ENCODE results near the gene GAS2. TPM values are rescaled to one million over a fixed set of nuclear protein-coding genes. Genes with fewer than 3 reads are reported as not detected.

Gene GAS2
- total RNA-seq, 1 donor from 2014 or later, result 1.4 TPM

GRCh38 chr11:22787055-22787454 lies 120.6 kb downstream of the GAS2 start:
- DNase-seq (ENCODE audit: low spot score), result no peak
- no peak for TF ChIP-seq CTCF (IDR thresholded peaks at IDR 0.05; ENCODE audit: unreplicated experiment)
- no peak overlapping the region for H3K27ac Mint-ChIP-seq (ENCODE audit: unreplicated experiment)
- no peaks in the 10 kb centered on the region for H3K4me1 Mint-ChIP-seq (ENCODE audit: unreplicated experiment)
- H3K4me3 Mint-ChIP-seq (ENCODE audit: unreplicated experiment), result no peak overlapping the region
- H3K9me3 Mint-ChIP-seq (ENCODE audit: unreplicated experiment), result no peaks in the 10 kb centered on the region
- H3K27me3 Mint-ChIP-seq (ENCODE audit: unreplicated experiment), result peaks cover 2% of the 10 kb centered on the region
- no peaks in the 10 kb centered on the region for H3K36me3 Mint-ChIP-seq (ENCODE audit: low read depth, unreplicated experiment)

GRCh38 chr11:22787551-22788162 lies 121.2 kb downstream of the GAS2 start:
- Mint-ChIP-seq H3K4me3 (ENCODE audit: unreplicated experiment) (no peak overlapping the region), H3K36me3 (ENCODE audit: low read depth, unreplicated experiment) (no peaks in the 10 kb centered on the region), H3K27me3 (ENCODE audit: unreplicated experiment) (peaks cover 2% of the 10 kb centered on the region), H3K27ac (ENCODE audit: unreplicated experiment) (no peak overlapping the region), H3K4me1 (ENCODE audit: unreplicated experiment) (no peaks in the 10 kb centered on the region), H3K9me3 (ENCODE audit: unreplicated experiment) (no peaks in the 10 kb centered on the region)
- peak; percentile 86 for TF ChIP-seq CTCF (IDR thresholded peaks at IDR 0.05; ENCODE audit: unreplicated experiment)
- peak; percentile 15 for DNase-seq (ENCODE audit: low spot score)

- Mint-ChIP-seq H3K27ac (ENCODE audit: unreplicated experiment) (no peak overlapping the region), H3K9me3 (ENCODE audit: unreplicated experiment) (no peaks in the 10 kb centered on the region), H3K4me1 (ENCODE audit: unreplicated experiment) (no peaks in the 10 kb centered on the region), H3K36me3 (ENCODE audit: low read depth, unreplicated experiment) (no peaks in the 10 kb centered on the region), H3K27me3 (ENCODE audit: unreplicated experiment) (no peaks in the 10 kb centered on the region), H3K4me3 (ENCODE audit: unreplicated experiment) (no peak overlapping the region)
- no peak for DNase-seq (ENCODE audit: low spot score)
- TF ChIP-seq CTCF (IDR thresholded peaks at IDR 0.05; ENCODE audit: unreplicated experiment), result no peak
Measured at GRCh38 chr11:22792497-22792896, 126.1 kb downstream of the GAS2 start.

GRCh38 chr11:22795914-22796313 lies 129.5 kb downstream of the GAS2 start:
- Mint-ChIP-seq H3K9me3 (ENCODE audit: unreplicated experiment) (no peaks in the 10 kb centered on the region), H3K27me3 (ENCODE audit: unreplicated experiment) (peaks cover 1% of the 10 kb centered on the region), H3K36me3 (ENCODE audit: low read depth, unreplicated experiment) (no peaks in the 10 kb centered on the region), H3K27ac (ENCODE audit: unreplicated experiment) (no peak overlapping the region), H3K4me3 (ENCODE audit: unreplicated experiment) (no peak overlapping the region), H3K4me1 (ENCODE audit: unreplicated experiment) (no peaks in the 10 kb centered on the region)
- no peak for TF ChIP-seq CTCF (IDR thresholded peaks at IDR 0.05; ENCODE audit: unreplicated experiment)
- DNase-seq (ENCODE audit: low spot score), result no peak

GRCh38 chr11:22797047-22797446 lies 130.6 kb downstream of the GAS2 start:
- H3K4me3 Mint-ChIP-seq (ENCODE audit: unreplicated experiment), result no peak overlapping the region
- no peak for TF ChIP-seq CTCF (IDR thresholded peaks at IDR 0.05; ENCODE audit: unreplicated experiment)
- H3K27me3 Mint-ChIP-seq (ENCODE audit: unreplicated experiment), result peaks cover 1% of the 10 kb centered on the region
- no peaks in the 10 kb centered on the region for H3K36me3 Mint-ChIP-seq (ENCODE audit: low read depth, unreplicated experiment)
- H3K9me3 Mint-ChIP-seq (ENCODE audit: unreplicated experiment), result no peaks in the 10 kb centered on the region
- H3K4me1 Mint-ChIP-seq (ENCODE audit: unreplicated experiment), result no peaks in the 10 kb centered on the region
- no peak overlapping the region for H3K27ac Mint-ChIP-seq (ENCODE audit: unreplicated experiment)
- DNase-seq (ENCODE audit: low spot score), result no peak

All from endothelial cell (in vitro differentiated cells).